Aorta (tissue), 5 donors: ENCODE data around the gene IGFBP1. TPM values are rescaled to one million over a fixed set of nuclear protein-coding genes. Genes with fewer than 3 reads are reported as not detected.
"Not testable (repeated sequence)": the region's sequence is repeated elsewhere in the genome, so short reads cannot be mapped to it uniquely, and the experiment has no call there.

ENCODE experiments used
- ATAC-seq: fragments of 200-7000 bp; cut with Tn5 transposase; one replicate; pipeline ENCODE4 v1.9.1; 2022; ENCODE audit warnings: moderate library complexity; ENCODE audit not compliant: low FRiP score
- DNase-seq, 2 donors: peaks; one replicate each; pipeline ENCODE4 v3.0.0-alpha.2; 2020
- H3K27ac ChIP-seq, 2 donors: one replicate each; pipeline ENCODE4 v1.5.1; 2013; ENCODE audit warnings: low read length in 2 of 2, mild to moderate bottlenecking in 2 of 2, moderate library complexity in 2 of 2, control low read depth in 1 of 2, inconsistent platforms in 1 of 2, low read depth in 1 of 2
- H3K27me3 ChIP-seq, 2 donors: one replicate each; pipeline ENCODE4 v1.6.1; 2013; ENCODE audit warnings: control low read depth in 1 of 2, low read length in 1 of 2, mild to moderate bottlenecking in 1 of 2, moderate library complexity in 1 of 2; ENCODE audit not compliant: insufficient read depth in 2 of 2, control insufficient read depth in 1 of 2
- H3K36me3 ChIP-seq, 2 donors: one replicate each; pipeline ENCODE4 v1.6.1; 2013; ENCODE audit warnings: control low read depth in 1 of 2, low read length in 1 of 2, mild to moderate bottlenecking in 1 of 2; ENCODE audit not compliant: insufficient read depth in 2 of 2, control insufficient read depth in 1 of 2
- H3K4me1 ChIP-seq, 2 donors: one replicate each; pipeline ENCODE4 v1.6.1; 2013; ENCODE audit warnings: low read length in 2 of 2, control low read depth in 1 of 2, mild to moderate bottlenecking in 1 of 2, moderate library complexity in 1 of 2; ENCODE audit not compliant: insufficient read depth in 2 of 2, control insufficient read depth in 1 of 2
- H3K4me3 ChIP-seq, 2 donors: one replicate each; pipeline ENCODE4 v1.5.1; 2013; ENCODE audit warnings: low read length in 2 of 2, control low read depth in 1 of 2, mild to moderate bottlenecking in 1 of 2
- H3K9me3 ChIP-seq: one replicate; pipeline ENCODE4 v1.6.1; 2013; ENCODE audit warnings: mild to moderate bottlenecking, low read length; ENCODE audit not compliant: control insufficient read depth
- WGBS, 2 donors: extraction: QIAGEN DNeasy Blood & Tissue Kit; methylation state at CpG; one replicate each; pipeline ENCODE4 v1.1.7; 2013; 5-methylcytosine and 5-hydroxymethylcytosine counted together
- intact Hi-C, 2 donors: fragments of 100-400 bp; cut with DNase I; formaldehyde crosslinking; loops; one replicate each; pipeline versions ENCODE4 v1.14.2 to v1.15.0; 2022
- polyA plus RNA-seq, 2 donors: library from polyadenylated mRNA; stranded (reverse); fragments of 200-250 nt; gene quantifications; one replicate each; pipeline ENCODE4 v1.2.3, GENCODE V29; 2013
- total RNA-seq, 2 donors: library from RNA; stranded (reverse); fragmentation: NEBNext Ultra II Directional; extraction: Animal tissue kit (Norgen Biotek cat#: 25700); gene quantifications; one replicate each; pipeline ENCODE4 v1.2.1, GENCODE V29; 2021
- donor health status: healthy with polysubstance abuse.
- donor health status: Bipolar disorder and iron deficiency.
- donor health status: DM: no; HTN: no; CAD: no.
- donor health status: DM: no; HTN: no; CAD: no.
- donor health status: DM: yes; HTN: yes; CAD: no.

Gene IGFBP1
- total and polyA plus RNA-seq, 4 donors, result not detected

- DNase-seq (no peak), ATAC-seq (no peak)
- intact Hi-C loops, result loop anchor here in 1 of 2 donors (10.0 kb wide), 2 partner anchors 367 to 827 kb away; no protein-coding TSS in a partner anchor
- Histone ChIP-seq H3K27ac (no peak overlapping the region), H3K36me3 (no peaks in the 10 kb centered on the region), H3K4me1 (peaks cover 0 to 4% of the 10 kb centered on the region in 2 donors), H3K4me3 (no peak overlapping the region), H3K9me3 (no peaks in the 10 kb centered on the region), H3K27me3 (no peaks in the 10 kb centered on the region)
- 94% methylated on average over 3 of the region's 3 CpGs for WGBS, 2 donors
These were observed 39.4 kb downstream of the IGFBP1 start for GRCh38 chr7:45927721-45928120.

GRCh38 chr7:45930967-45931366, 42.7 kb downstream of the IGFBP1 start:
- intact Hi-C loops, result no loop called here
- ATAC-seq, result no peak
- H3K36me3 ChIP-seq, result no peaks in the 10 kb centered on the region

GRCh38 chr7:45937301-45937700, 49.0 kb downstream of the IGFBP1 start:
- WGBS, 2 donors, result 74 to 75% methylated on average over 6 of the region's 6 CpGs
- DNase-seq (no peak), ATAC-seq (peak; percentile 29)

More at GRCh38 chr7:45930967-45931366, 42.7 kb downstream of the IGFBP1 start:
- H3K27ac ChIP-seq, result no peak overlapping the region
- no peaks in the 10 kb centered on the region for H3K27me3 ChIP-seq
- no peaks in the 10 kb centered on the region for H3K9me3 ChIP-seq
- H3K4me1 ChIP-seq, result no peaks in the 10 kb centered on the region
- DNase-seq, result no peak
- H3K4me3 ChIP-seq, result no peak overlapping the region

GRCh38 chr7:45937862-45938261, 49.6 kb downstream of the IGFBP1 start:
- Histone ChIP-seq H3K36me3 (no peaks in the 10 kb centered on the region), H3K27me3 (no peaks in the 10 kb centered on the region), H3K4me3 (no peak overlapping the region), H3K4me1 (no peaks in the 10 kb centered on the region), H3K9me3 (no peaks in the 10 kb centered on the region), H3K27ac (no peak overlapping the region)
- intact Hi-C loops, result no loop called here
- 96% methylated on average over 2 of the region's 2 CpGs for WGBS, 2 donors
- no peak for ATAC-seq
- DNase-seq, result no peak

More at GRCh38 chr7:45937301-45937700, 49.0 kb downstream of the IGFBP1 start:
- H3K27ac ChIP-seq, result no peak overlapping the region
- intact Hi-C loops, result no loop called here
- H3K27me3 ChIP-seq, result no peaks in the 10 kb centered on the region
- no peaks in the 10 kb centered on the region for H3K36me3 ChIP-seq
- H3K4me3 ChIP-seq, result no peak overlapping the region
- H3K9me3 ChIP-seq, result no peaks in the 10 kb centered on the region
- H3K4me1 ChIP-seq, result no peaks in the 10 kb centered on the region

- Histone ChIP-seq H3K27me3 (no peaks in the 10 kb centered on the region), H3K9me3 (no peaks in the 10 kb centered on the region), H3K4me3 (no peak overlapping the region), H3K4me1 (no peaks in the 10 kb centered on the region), H3K36me3 (no peaks in the 10 kb centered on the region), H3K27ac (no peak overlapping the region)
- no peak for DNase-seq
- ATAC-seq, result no peak
- WGBS, 2 donors, result 88 to 89% methylated on average over 22 of the region's 22 CpGs
- intact Hi-C loops, result no loop called here
These were observed 50.5 kb downstream of the IGFBP1 start for GRCh38 chr7:45938626-45939302.

GRCh38 chr7:45939574-45939973, 51.3 kb downstream of the IGFBP1 start:
- Histone ChIP-seq H3K27ac (no peak overlapping the region), H3K9me3 (no peaks in the 10 kb centered on the region), H3K36me3 (no peaks in the 10 kb centered on the region), H3K4me1 (no peaks in the 10 kb centered on the region), H3K4me3 (no peak overlapping the region), H3K27me3 (no peaks in the 10 kb centered on the region)
- no peak for DNase-seq
- 94% methylated on average over 11 of the region's 11 CpGs for WGBS, 2 donors
- intact Hi-C loops, result no loop called here
- ATAC-seq, result no peak

GRCh38 chr7:45940237-45940781, 52.0 kb downstream of the IGFBP1 start:
- ATAC-seq, H3K4me1 ChIP-seq, H3K27ac ChIP-seq, H3K4me3 ChIP-seq, H3K9me3 ChIP-seq, H3K27me3 ChIP-seq, intact Hi-C loops, H3K36me3 ChIP-seq, DNase-seq: not testable (repeated sequence)
- 83 to 92% methylated on average over 14 of the region's 14 CpGs for WGBS, 2 donors

GRCh38 chr7:45940939-45941338, 52.7 kb downstream of the IGFBP1 start:
- Histone ChIP-seq H3K4me1 (no peaks in the 10 kb centered on the region), H3K27ac (no peak overlapping the region), H3K36me3 (no peaks in the 10 kb centered on the region), H3K27me3 (no peaks in the 10 kb centered on the region), H3K9me3 (no peaks in the 10 kb centered on the region), H3K4me3 (no peak overlapping the region)
- DNase-seq, result no peak
- no peak for ATAC-seq
- intact Hi-C loops, result no loop called here
- WGBS, 2 donors, result 75 to 81% methylated on average over 7 of the region's 7 CpGs
